Gastrocnemius medialis (tissue), 4 donors: Measurements from ENCODE around the gene UNC13B.

ENCODE experiments used
- POLR2A ChIP-seq, 2 donors: fragments of 450-650 bp; IDR thresholded peaks; one replicate each; pipeline ENCODE4 v1.6.1; 2017; ENCODE audit warnings: antibody characterized with exemption in 2 of 2, mild to moderate bottlenecking in 2 of 2, moderate library complexity in 2 of 2
- TF ChIP-seq, protein P1 (sequence below), 5 experiments: fragments of 450-650 bp in 3 of 5; fragments of 200-600 bp in 2 of 5; sonication (generic) in 2 of 5; IDR thresholded peaks in 4 of 5; conservative IDR thresholded peaks in 1 of 5; 1 replicate in 4 of 5; 2 replicates in 1 of 5; pipeline ENCODE4 v1.5.1; 2016 to 2019; ENCODE audit warnings: antibody characterized with exemption in 5 of 5, mild to moderate bottlenecking in 3 of 5, moderate library complexity in 3 of 5

DNA sequence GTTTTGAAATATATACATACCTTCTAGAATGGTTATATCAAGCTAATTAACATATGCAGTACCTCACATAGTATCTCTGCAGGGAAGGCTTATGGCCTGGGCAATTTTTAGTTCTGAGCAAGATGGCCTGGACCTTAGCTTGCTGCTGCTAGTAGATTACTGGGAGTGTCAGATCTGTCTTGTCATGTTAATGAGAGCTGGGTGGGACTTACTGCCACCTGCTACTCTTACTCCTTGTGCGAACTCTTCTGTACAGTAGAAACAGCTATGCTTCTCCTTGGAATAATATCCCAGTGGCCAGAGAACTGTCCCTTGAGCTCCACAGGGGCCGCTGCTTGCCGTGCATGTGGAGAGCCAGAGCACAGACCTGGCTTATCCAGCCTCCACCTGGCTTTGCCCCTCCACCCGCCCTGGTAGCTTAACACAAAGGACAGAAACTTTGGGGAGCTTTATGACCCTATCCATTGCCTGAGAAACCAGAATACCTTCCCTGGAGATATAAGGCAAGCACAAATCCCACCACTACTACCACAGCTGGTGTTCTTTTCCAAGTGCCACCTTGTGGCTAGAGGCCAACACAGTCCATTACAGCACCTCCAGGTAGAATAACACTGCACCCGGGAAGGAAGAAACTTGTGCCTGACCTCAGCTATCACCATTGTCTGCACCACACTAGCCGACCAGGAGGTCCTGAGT, 253.7 kb downstream of the UNC13B start:
- TF ChIP-seq, protein P1, sequence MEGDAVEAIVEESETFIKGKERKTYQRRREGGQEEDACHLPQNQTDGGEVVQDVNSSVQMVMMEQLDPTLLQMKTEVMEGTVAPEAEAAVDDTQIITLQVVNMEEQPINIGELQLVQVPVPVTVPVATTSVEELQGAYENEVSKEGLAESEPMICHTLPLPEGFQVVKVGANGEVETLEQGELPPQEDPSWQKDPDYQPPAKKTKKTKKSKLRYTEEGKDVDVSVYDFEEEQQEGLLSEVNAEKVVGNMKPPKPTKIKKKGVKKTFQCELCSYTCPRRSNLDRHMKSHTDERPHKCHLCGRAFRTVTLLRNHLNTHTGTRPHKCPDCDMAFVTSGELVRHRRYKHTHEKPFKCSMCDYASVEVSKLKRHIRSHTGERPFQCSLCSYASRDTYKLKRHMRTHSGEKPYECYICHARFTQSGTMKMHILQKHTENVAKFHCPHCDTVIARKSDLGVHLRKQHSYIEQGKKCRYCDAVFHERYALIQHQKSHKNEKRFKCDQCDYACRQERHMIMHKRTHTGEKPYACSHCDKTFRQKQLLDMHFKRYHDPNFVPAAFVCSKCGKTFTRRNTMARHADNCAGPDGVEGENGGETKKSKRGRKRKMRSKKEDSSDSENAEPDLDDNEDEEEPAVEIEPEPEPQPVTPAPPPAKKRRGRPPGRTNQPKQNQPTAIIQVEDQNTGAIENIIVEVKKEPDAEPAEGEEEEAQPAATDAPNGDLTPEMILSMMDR (IDR thresholded peaks at IDR 0.05 in 4 of 5, conservative IDR thresholded peaks at IDR 0.05 in 1 of 5): no peak
- no peak for TF ChIP-seq POLR2A (IDR thresholded peaks at IDR 0.05)
